K562 (cell line): ENCODE measurements around the gene EFNA2. TPM values are rescaled to one million over a fixed set of nuclear protein-coding genes. Genes with fewer than 3 reads are reported as not detected.

Experiments used
- BCLAF1 ChIP-seq, 2 experiments: fragments of 450-650 bp in 1 of 2; IDR thresholded peaks; 2 replicates each; pipeline ENCODE4 v1.6.1; 2011 to 2017; ENCODE audit warnings: low read depth in 2 of 2, antibody characterized with exemption in 1 of 2, borderline replicate concordance in 1 of 2, low read length in 1 of 2, mild to moderate bottlenecking in 1 of 2, mixed read lengths in 1 of 2; ENCODE audit not compliant: control insufficient read depth in 1 of 2
- BMI1 ChIP-seq: fragments of 150-350 bp; IDR thresholded peaks from 2 replicates; pipeline ENCODE4 v1.6.1; 2014; ENCODE audit warnings: low read length
- FOXA3 ChIP-seq, 2 experiments: fragments of 450-650 bp in 1 of 2; sonication (generic) in 1 of 2; formaldehyde crosslinking; IDR thresholded peaks in 1 of 2; conservative IDR thresholded peaks in 1 of 2; 2 replicates each; pipeline versions ENCODE4 v1.4.0 to v1.8.0; 2020 to 2022; ENCODE audit warnings: mild to moderate bottlenecking in 2 of 2, missing genetic modification reagents in 1 of 2
- HDAC1 ChIP-seq, 2 experiments: fragments of 450-650 bp; IDR thresholded peaks; 2 replicates each; pipeline ENCODE4 v1.6.1; 2016 to 2017; ENCODE audit warnings: inconsistent platforms in 1 of 2, mild to moderate bottlenecking in 1 of 2, moderate library complexity in 1 of 2
- KAT7 ChIP-seq: sonication (generic); formaldehyde crosslinking; IDR thresholded peaks from 2 replicates; pipeline ENCODE4 v1.8.0; 2022; ENCODE audit warnings: missing genetic modification reagents, mild to moderate bottlenecking, borderline replicate concordance
- MEIS2 ChIP-seq: fragments of 450-650 bp; IDR thresholded peaks from 2 replicates; pipeline ENCODE4 v1.6.1; 2014; ENCODE audit warnings: mild to moderate bottlenecking; ENCODE audit not compliant: partially characterized antibody
- POLR2H ChIP-seq: IDR thresholded peaks from 2 replicates; pipeline ENCODE4 v1.6.1; 2016; ENCODE audit warnings: missing genetic modification characterization, low read depth, mild to moderate bottlenecking, control low read depth, missing compliant biosample characterization, moderate library complexity
- POLR3A ChIP-seq: IDR thresholded peaks from 2 replicates; pipeline ENCODE4 v1.6.1; 2011; ENCODE audit warnings: borderline replicate concordance, mild to moderate bottlenecking, moderate library complexity; ENCODE audit not compliant: insufficient read length, insufficient read depth; ENCODE audit errors: extremely low read depth
- SOX6 ChIP-seq: fragments of 450-650 bp; IDR thresholded peaks from 2 replicates; pipeline ENCODE4 v1.6.1; 2014; ENCODE audit warnings: mild to moderate bottlenecking
- SP1 ChIP-seq: sonication (generic); formaldehyde crosslinking; IDR thresholded peaks from 2 replicates; pipeline ENCODE4 v1.8.1; 2022; ENCODE audit warnings: mild to moderate bottlenecking, missing genetic modification reagents
- TAF7 ChIP-seq: fragments of 450-650 bp; IDR thresholded peaks from 2 replicates; pipeline ENCODE4 v1.6.1; 2016; ENCODE audit warnings: missing genetic modification characterization, missing compliant biosample characterization
- TBL1XR1 ChIP-seq, 2 experiments: IDR thresholded peaks; 2 replicates each; pipeline ENCODE4 v1.6.1; 2012; ENCODE audit warnings: improper control_type of control experiment in 2 of 2, low read length in 2 of 2, mild to moderate bottlenecking in 1 of 2
- XRCC4 ChIP-seq: IDR thresholded peaks from one replicate; pipeline ENCODE4 v1.6.1; 2011; ENCODE audit not compliant: insufficient read depth, insufficient read length; ENCODE audit errors: extremely low read depth
- ZFX ChIP-seq: sonication (generic); formaldehyde crosslinking; IDR thresholded peaks from 2 replicates; pipeline ENCODE4 v1.8.0; 2022; ENCODE audit warnings: mild to moderate bottlenecking, missing genetic modification reagents, moderate library complexity
- ZMIZ1 ChIP-seq, 2 experiments: fragments of 150-350 bp in 1 of 2; IDR thresholded peaks; 2 replicates each; pipeline ENCODE4 v1.6.1; 2012 to 2016; ENCODE audit warnings: low read depth in 2 of 2, low read length in 2 of 2, mild to moderate bottlenecking in 1 of 2, moderate library complexity in 1 of 2
- ZNF133 ChIP-seq: fragments of 250-450 bp; sonication (Bioruptor Pico); IDR thresholded peaks from 2 replicates; pipeline ENCODE4 v1.4.0; 2020; ENCODE audit warnings: mild to moderate bottlenecking
- ZNF146 ChIP-seq: IDR thresholded peaks from one replicate; pipeline ENCODE4 v1.6.1; 2018; ENCODE audit warnings: missing compliant biosample characterization; ENCODE audit not compliant: unreplicated experiment
- ZNF23 ChIP-seq: fragments of 250-450 bp; sonication (Bioruptor Pico); IDR thresholded peaks from 2 replicates; pipeline ENCODE4 v1.4.0; 2020; ENCODE audit warnings: mild to moderate bottlenecking
- ZNF75A ChIP-seq: fragments of 450-650 bp; formaldehyde crosslinking; IDR thresholded peaks from 2 replicates; pipeline ENCODE4 v1.4.0; 2020; ENCODE audit warnings: mild to moderate bottlenecking
- ZNF764 ChIP-seq: fragments of 250-450 bp; sonication (Bioruptor Pico); IDR thresholded peaks from 2 replicates; pipeline ENCODE4 v1.4.0; 2020; ENCODE audit warnings: low read depth, mild to moderate bottlenecking, moderate library complexity
- polyA plus RNA-seq, 8 experiments: library from polyadenylated mRNA; depleted of rRNA in 4 of 8; stranded (reverse) in 5 of 8; unstranded in 3 of 8; fragments of >200 nt; fragmentation: Nextera tagmentation in 2 of 8; fragmentation: Illumina TruSeq in 1 of 8; extraction: Ambion mirVana in 2 of 8; extraction: Trizol in 1 of 8; gene quantifications; 2 replicates each; pipeline versions ENCODE4 v1.2.1 to v1.2.3, GENCODE V29; 2011 to 2014; ENCODE audit warnings: inconsistent platforms in 1 of 8, missing spikeins in 1 of 8
- total RNA-seq, 7 experiments: library from RNA; depleted of rRNA in 6 of 7; stranded (reverse); fragments of >200 nt in 6 of 7; fragmentation: Illumina TruSeq in 2 of 7; extraction: Trizol in 2 of 7; gene quantifications; 2 replicates each; pipeline versions ENCODE4 v1.2.1 to v1.2.3, GENCODE V29; 2011 to 2021; ENCODE audit warnings: low replicate concordance in 1 of 7
- TF ChIP-seq, protein P1 (sequence below): fragments of 200-400 bp; formaldehyde crosslinking; IDR thresholded peaks from 2 replicates; pipeline ENCODE4 v1.6.1; 2017; ENCODE audit warnings: mild to moderate bottlenecking, low read depth, low read length, moderate library complexity

The EFNA2 gene
- total and polyA plus RNA-seq, 9 of the 15 experiments (the other 6 are each of a cell fraction or from before 2014, with no cell fraction given), result 0.11 to 0.44 (median 0.15) TPM; not detected in 6

DNA sequence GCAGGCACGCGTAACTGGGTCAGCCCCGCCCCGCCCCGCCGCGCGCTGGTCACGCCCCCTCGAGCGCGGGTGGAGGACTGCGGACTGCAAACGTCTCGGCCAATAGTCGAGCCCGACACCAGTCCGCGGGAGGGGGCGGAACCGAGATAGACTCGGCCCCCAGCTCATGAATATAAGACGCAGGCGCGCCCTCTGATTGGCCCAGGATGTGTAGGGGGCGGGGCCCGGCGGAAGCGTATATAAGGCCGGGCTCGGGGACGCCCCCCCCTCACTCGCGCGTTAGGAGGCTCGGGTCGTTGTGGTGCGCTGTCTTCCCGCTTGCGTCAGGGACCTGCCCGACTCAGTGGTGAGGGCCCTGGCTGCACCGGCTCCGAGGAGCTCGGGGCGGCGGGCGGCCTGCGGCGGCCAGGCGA, 16.6 kb upstream of the EFNA2 start, which contains the start of gene CIRBP (continued):
- TF ChIP-seq ZNF764 (CRISPR knock-in tag) (no peak), BCLAF1 (IDR thresholded peaks at IDR 0.05; ENCODE audit: borderline replicate concordance in 1 of 2, control insufficient read depth in 1 of 2, low read depth in 2 of 2, low read length in 1 of 2) (no peak), SP1 (CRISPR knock-in tag) (peak; percentile 96), ZFX (peak; percentile 78), POLR3A (no peak), BMI1 (no peak), XRCC4 (no peak), ZNF146 (CRISPR knock-in tag) (no peak), KAT7 (CRISPR knock-in tag) (no peak), SOX6 (0 out of 2 replicates have a peak, but pooled peaks have one; percentile 16), FOXA3 (CRISPR knock-in tag; conservative IDR thresholded peaks at IDR 0.05 in 1 of 2, IDR thresholded peaks at IDR 0.05 in 1 of 2) (no peak), ZMIZ1 (IDR thresholded peaks at IDR 0.05; ENCODE audit: low read depth in 2 of 2, low read length in 2 of 2) (peak in 1 of 2 experiments; percentile 81; a peak in 2 of 4 replicates), POLR2H (tag) (peak; percentile 98), HDAC1 (IDR thresholded peaks at IDR 0.05) (no peak), MEIS2 (no peak), TAF7 (tag) (peak; percentile 78), ZNF133 (no peak), ZNF75A (no peak), TBL1XR1 (IDR thresholded peaks at IDR 0.05; ENCODE audit: low read length in 2 of 2) (no peak), ZNF23 (CRISPR knock-in tag) (no peak)
- TF ChIP-seq, protein P1, sequence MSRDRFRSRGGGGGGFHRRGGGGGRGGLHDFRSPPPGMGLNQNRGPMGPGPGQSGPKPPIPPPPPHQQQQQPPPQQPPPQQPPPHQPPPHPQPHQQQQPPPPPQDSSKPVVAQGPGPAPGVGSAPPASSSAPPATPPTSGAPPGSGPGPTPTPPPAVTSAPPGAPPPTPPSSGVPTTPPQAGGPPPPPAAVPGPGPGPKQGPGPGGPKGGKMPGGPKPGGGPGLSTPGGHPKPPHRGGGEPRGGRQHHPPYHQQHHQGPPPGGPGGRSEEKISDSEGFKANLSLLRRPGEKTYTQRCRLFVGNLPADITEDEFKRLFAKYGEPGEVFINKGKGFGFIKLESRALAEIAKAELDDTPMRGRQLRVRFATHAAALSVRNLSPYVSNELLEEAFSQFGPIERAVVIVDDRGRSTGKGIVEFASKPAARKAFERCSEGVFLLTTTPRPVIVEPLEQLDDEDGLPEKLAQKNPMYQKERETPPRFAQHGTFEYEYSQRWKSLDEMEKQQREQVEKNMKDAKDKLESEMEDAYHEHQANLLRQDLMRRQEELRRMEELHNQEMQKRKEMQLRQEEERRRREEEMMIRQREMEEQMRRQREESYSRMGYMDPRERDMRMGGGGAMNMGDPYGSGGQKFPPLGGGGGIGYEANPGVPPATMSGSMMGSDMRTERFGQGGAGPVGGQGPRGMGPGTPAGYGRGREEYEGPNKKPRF, result no peak
